ENCODE measurements around the gene HIVEP1.

HIVEP1 gene

GRCh38 chr6:11976489-11976888 is 35.6 kb upstream of the HIVEP1 start:
- no peak for DNase-seq (ENCODE audit: low read depth)
- TF ChIP-seq, protein P1, sequence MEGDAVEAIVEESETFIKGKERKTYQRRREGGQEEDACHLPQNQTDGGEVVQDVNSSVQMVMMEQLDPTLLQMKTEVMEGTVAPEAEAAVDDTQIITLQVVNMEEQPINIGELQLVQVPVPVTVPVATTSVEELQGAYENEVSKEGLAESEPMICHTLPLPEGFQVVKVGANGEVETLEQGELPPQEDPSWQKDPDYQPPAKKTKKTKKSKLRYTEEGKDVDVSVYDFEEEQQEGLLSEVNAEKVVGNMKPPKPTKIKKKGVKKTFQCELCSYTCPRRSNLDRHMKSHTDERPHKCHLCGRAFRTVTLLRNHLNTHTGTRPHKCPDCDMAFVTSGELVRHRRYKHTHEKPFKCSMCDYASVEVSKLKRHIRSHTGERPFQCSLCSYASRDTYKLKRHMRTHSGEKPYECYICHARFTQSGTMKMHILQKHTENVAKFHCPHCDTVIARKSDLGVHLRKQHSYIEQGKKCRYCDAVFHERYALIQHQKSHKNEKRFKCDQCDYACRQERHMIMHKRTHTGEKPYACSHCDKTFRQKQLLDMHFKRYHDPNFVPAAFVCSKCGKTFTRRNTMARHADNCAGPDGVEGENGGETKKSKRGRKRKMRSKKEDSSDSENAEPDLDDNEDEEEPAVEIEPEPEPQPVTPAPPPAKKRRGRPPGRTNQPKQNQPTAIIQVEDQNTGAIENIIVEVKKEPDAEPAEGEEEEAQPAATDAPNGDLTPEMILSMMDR (conservative IDR thresholded peaks at IDR 0.05; ENCODE audit: low read length) = no peak
- no peak overlapping the region for H3K4me3 ChIP-seq (ENCODE audit: low read length)

GRCh38 chr6:11977193-11977592 is 34.9 kb upstream of the HIVEP1 start:
- H3K4me3 ChIP-seq (ENCODE audit: low read length) = no peak overlapping the region
- TF ChIP-seq, protein P1 (conservative IDR thresholded peaks at IDR 0.05; ENCODE audit: low read length) = no peak
- no peak for DNase-seq (ENCODE audit: low read depth)

- TF ChIP-seq, protein P1 (conservative IDR thresholded peaks at IDR 0.05; ENCODE audit: low read length) = no peak
- H3K4me3 ChIP-seq (ENCODE audit: low read length) = no peak overlapping the region
- no peak for DNase-seq (ENCODE audit: low read depth)
These were observed 34.4 kb upstream of the HIVEP1 start for GRCh38 chr6:11977738-11978137.

- no peak overlapping the region for H3K4me3 ChIP-seq (ENCODE audit: low read length)
- DNase-seq (ENCODE audit: low read depth) = no peak
- TF ChIP-seq, protein P1 (conservative IDR thresholded peaks at IDR 0.05; ENCODE audit: low read length) = no peak
These were observed 33.7 kb upstream of the HIVEP1 start for GRCh38 chr6:11978169-11978987.

GRCh38 chr6:11979866-11980265 is 32.2 kb upstream of the HIVEP1 start:
- TF ChIP-seq, protein P1 (conservative IDR thresholded peaks at IDR 0.05; ENCODE audit: low read length) = no peak
- no peak for DNase-seq (ENCODE audit: low read depth)

GRCh38 chr6:11983306-11983705 is 28.8 kb upstream of the HIVEP1 start:
- DNase-seq (ENCODE audit: low read depth) = no peak
- TF ChIP-seq, protein P1 (conservative IDR thresholded peaks at IDR 0.05; ENCODE audit: low read length) = no peak
- no peak overlapping the region for H3K4me3 ChIP-seq (ENCODE audit: low read length)

More at GRCh38 chr6:11979866-11980265, 32.2 kb upstream of the HIVEP1 start:
- H3K4me3 ChIP-seq (ENCODE audit: low read length) = no peak overlapping the region

- H3K4me3 ChIP-seq (ENCODE audit: low read length) = no peak overlapping the region
- TF ChIP-seq, protein P1 (conservative IDR thresholded peaks at IDR 0.05; ENCODE audit: low read length) = no peak
- no peak for DNase-seq (ENCODE audit: low read depth)
These were observed 24.7 kb upstream of the HIVEP1 start for GRCh38 chr6:11987386-11987785.
